PC-9 (cell line): ENCODE results near the gene C1QTNF3. TPM values are rescaled to one million over a fixed set of nuclear protein-coding genes. Genes with fewer than 3 reads are reported as not detected.

Experiments used
- BruUV-seq: library from RNA; stranded (reverse); fragments of 400-500 nt; replicated peaks from 2 replicates; lab custom pipeline; 2021; lab: Mats Ljungman, UMichigan
- CTCF ChIA-PET: fragments of 300-600 bp; sonication (Branson Sonifier 250); formaldehyde crosslinking; loops from one replicate; lab custom pipeline; 2022; ENCODE audit warnings: antibody characterized with exemption; lab: Charles Lee
- POLR2A ChIA-PET: fragments of 300-600 bp; sonication (Branson Sonifier 250); formaldehyde crosslinking; loops from one replicate; lab custom pipeline; 2022; ENCODE audit warnings: antibody characterized with exemption; ENCODE audit not compliant: unreplicated experiment; lab: Charles Lee
- DNase-seq, 2 experiments: peaks; one replicate each; pipeline versions ENCODE4 v3.0.0 to v3.0.0-alpha.2; 2015 to 2022; ENCODE audit warnings: mixed read lengths in 1 of 2
- H2AFZ ChIP-seq: fragments of 200-600 bp; sonication (generic); 2 replicates; pipeline ENCODE4 v1.8.1; 2017; ENCODE audit warnings: antibody characterized with exemption
- H3F3A ChIP-seq: fragments of 200-600 bp; sonication (generic); 2 replicates; pipeline ENCODE4 v1.8.1; 2017; ENCODE audit warnings: antibody characterized with exemption, mild to moderate bottlenecking, low read depth; ENCODE audit not compliant: insufficient read depth
- H3K27ac ChIP-seq: fragments of 200-600 bp; sonication (generic); 2 replicates; pipeline ENCODE4 v1.6.1; 2016; ENCODE audit warnings: mixed run types
- H3K27me3 ChIP-seq: fragments of 200-600 bp; sonication (generic); 2 replicates; pipeline ENCODE4 v1.6.1; 2016; ENCODE audit warnings: low read depth, mixed run types; ENCODE audit not compliant: insufficient read depth
- H3K36me3 ChIP-seq: fragments of 200-600 bp; sonication (generic); 2 replicates; pipeline ENCODE4 v1.6.1; 2016; ENCODE audit warnings: low read depth, mixed run types
- H3K4me1 ChIP-seq: fragments of 200-600 bp; sonication (generic); replicated peaks from 2 replicates; pipeline ENCODE4 v1.6.1; 2016; ENCODE audit warnings: mixed run types; ENCODE audit not compliant: insufficient read depth
- H3K4me2 ChIP-seq: fragments of 200-600 bp; sonication (generic); 2 replicates; pipeline ENCODE4 v1.6.1; 2017; ENCODE audit warnings: mixed run types
- H3K4me3 ChIP-seq: fragments of 200-600 bp; sonication (generic); 2 replicates; pipeline ENCODE4 v1.6.1; 2016; ENCODE audit warnings: mixed run types
- H3K79me2 ChIP-seq: fragments of 200-600 bp; sonication (generic); 2 replicates; pipeline ENCODE4 v1.6.1; 2017; ENCODE audit warnings: low read depth, mixed run types
- H3K9me2 ChIP-seq: fragments of 200-600 bp; sonication (generic); 2 replicates; pipeline ENCODE4 v1.8.1; 2017; ENCODE audit warnings: mild to moderate bottlenecking; ENCODE audit not compliant: insufficient read depth
- H3K9me3 ChIP-seq: fragments of 200-600 bp; sonication (generic); 2 replicates; pipeline ENCODE4 v1.8.1; 2016; ENCODE audit warnings: low read depth; ENCODE audit not compliant: insufficient read depth
- H4K20me1 ChIP-seq: fragments of 200-600 bp; sonication (generic); 2 replicates; pipeline ENCODE4 v1.8.1; 2017; ENCODE audit not compliant: insufficient read depth
- CTCF ChIP-seq: fragments of 200-600 bp; sonication (generic); conservative IDR thresholded peaks from 2 replicates; pipeline ENCODE4 v1.6.1; 2017; ENCODE audit warnings: mixed run types, antibody characterized with exemption, mild to moderate bottlenecking, moderate library complexity
- EZH2 ChIP-seq: fragments of 200-600 bp; sonication (generic); IDR thresholded peaks from 2 replicates; pipeline ENCODE4 v1.8.0; 2017; ENCODE audit warnings: antibody characterized with exemption, low read depth
- intact Hi-C: fragments of 100-400 bp; cut with micrococcal nuclease; formaldehyde crosslinking; loops from one replicate; pipeline ENCODE4 v1.10.0; 2022; ENCODE audit not compliant: unreplicated experiment
- total RNA-seq: library from RNA; stranded (reverse); gene quantifications from 2 replicates; pipeline ENCODE4 v1.2.3, GENCODE V29; 2021

The C1QTNF3 gene
- total RNA-seq, 1 experiment from 2014 or later = 8.3 TPM

DNA sequence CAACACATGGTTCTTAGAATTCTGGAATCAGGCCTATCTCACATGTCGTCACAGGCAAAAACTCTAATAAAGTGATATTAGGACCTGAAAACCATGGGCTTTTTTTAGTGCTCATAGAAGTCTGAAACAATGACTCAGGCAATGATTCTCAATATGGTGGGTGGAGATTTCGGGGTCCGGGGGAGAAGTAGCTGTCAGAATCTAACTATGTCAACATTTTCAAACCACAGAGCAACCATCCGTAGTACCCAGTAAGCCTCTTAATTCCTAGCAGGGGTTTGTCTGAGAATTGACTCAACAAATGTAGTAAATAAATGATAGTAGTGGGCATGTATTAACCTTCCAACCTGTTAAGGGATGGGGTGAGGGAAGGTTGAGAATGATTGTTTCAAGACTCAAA is 37.8 kb downstream of the C1QTNF3 start:
- TF ChIP-seq EZH2 (no peak), CTCF (no peak)
- peaks cover 24% of the 10 kb centered on the region for H3F3A ChIP-seq
- POLR2A ChIA-PET = interaction anchor here (0.7 kb wide), 1 partner anchor 28 kb away, joined by 4 read pairs; no protein-coding TSS in a partner anchor
- H3K4me2 ChIP-seq = no peak overlapping the region
- intact Hi-C loops = loop anchor here (5.0 kb wide), 2 partner anchors 237 to 922 kb away; partner anchors contain the start of gene DNAJC21
- H3K79me2 ChIP-seq = peaks cover 9% of the 10 kb centered on the region; the same call in 1 of the 2 replicates
- DNase-seq = no peak
- H3K9me3 ChIP-seq = no peaks in the 10 kb centered on the region
- no peaks in the 10 kb centered on the region for H4K20me1 ChIP-seq
- no peak overlapping the region for H3K4me3 ChIP-seq
- H3K4me1 ChIP-seq = peaks cover 26% of the 10 kb centered on the region
- no peak overlapping the region for H3K27ac ChIP-seq
- no peaks in the 10 kb centered on the region for H3K27me3 ChIP-seq
- no peaks in the 10 kb centered on the region for H3K36me3 ChIP-seq
- no TSS peak for BruUV-seq
- H3K9me2 ChIP-seq = no peaks in the 10 kb centered on the region
- CTCF ChIA-PET = no interaction called here
- H2AFZ ChIP-seq = no peak overlapping the region

- H3K9me2 ChIP-seq = no peaks in the 10 kb centered on the region
- no peak overlapping the region for H2AFZ ChIP-seq
- H3F3A ChIP-seq = peaks cover 20% of the 10 kb centered on the region
- POLR2A ChIA-PET = no interaction called here
- peaks cover 17% of the 10 kb centered on the region for H3K4me1 ChIP-seq
- no peak overlapping the region for H3K4me2 ChIP-seq
- H3K79me2 ChIP-seq = peaks cover 9% of the 10 kb centered on the region; the same call in 1 of the 2 replicates
- H3K27me3 ChIP-seq = no peaks in the 10 kb centered on the region
- no TSS peak for BruUV-seq
- no peak overlapping the region for H3K4me3 ChIP-seq
- no peaks in the 10 kb centered on the region for H3K9me3 ChIP-seq
- no peaks in the 10 kb centered on the region for H3K36me3 ChIP-seq
- DNase-seq = no peak
- no peaks in the 10 kb centered on the region for H4K20me1 ChIP-seq
- CTCF ChIA-PET = no interaction called here
- H3K27ac ChIP-seq = no peak overlapping the region
- TF ChIP-seq EZH2 = no peak
- TF ChIP-seq CTCF = no peak
- intact Hi-C loops = no loop called here
Measured at GRCh38 chr5:34003941-34004340, 39.1 kb downstream of the C1QTNF3 start.

GRCh38 chr5:34002629-34003328 is 40.2 kb downstream of the C1QTNF3 start:
- Histone ChIP-seq H4K20me1 (no peaks in the 10 kb centered on the region), H3K9me3 (no peaks in the 10 kb centered on the region), H3K27me3 (no peaks in the 10 kb centered on the region), H3K9me2 (no peaks in the 10 kb centered on the region), H3F3A (peaks cover 8% of the 10 kb centered on the region; the same call in 1 of the 2 replicates), H3K27ac (no peak overlapping the region), H3K79me2 (peaks cover 9% of the 10 kb centered on the region; the same call in 1 of the 2 replicates), H3K36me3 (no peaks in the 10 kb centered on the region), H3K4me2 (no peak overlapping the region), H2AFZ (no peak overlapping the region), H3K4me1 (peaks cover 13% of the 10 kb centered on the region), H3K4me3 (no peak overlapping the region)
- ChIA-PET POLR2A (no interaction called here), CTCF (no interaction called here)
- TF ChIP-seq EZH2 (no peak), CTCF (no peak)
- no TSS peak for BruUV-seq
- intact Hi-C loops = no loop called here
- no peak for DNase-seq
